Neural progenitor cell (in vitro differentiated cells): Measurements from ENCODE around the gene ZNF625. TPM values are rescaled to one million over a fixed set of nuclear protein-coding genes. Genes with fewer than 3 reads are reported as not detected.
A peak's percentile ranks its signal among the peaks of the same experiment; 100 is the strongest.

Experiments used
- DNase-seq: peaks from one replicate; pipeline ENCODE4 v3.0.0-alpha.2; 2016; ENCODE audit warnings: low spot score
- H2AFZ ChIP-seq: fragments of 200-600 bp; sonication (generic); replicated peaks from 2 replicates; pipeline ENCODE4 v1.6.1; 2016; ENCODE audit warnings: antibody characterized with exemption
- H3F3A ChIP-seq: fragments of 200-600 bp; sonication (generic); 2 replicates; pipeline ENCODE4 v1.6.1; 2016; ENCODE audit warnings: antibody characterized with exemption, low read depth
- H3K27ac ChIP-seq: fragments of 200-600 bp; sonication (generic); 2 replicates; pipeline ENCODE4 v1.5.1; 2016; ENCODE audit warnings: mild to moderate bottlenecking
- H3K27me3 ChIP-seq: fragments of 200-600 bp; sonication (generic); 2 replicates; pipeline ENCODE4 v1.6.1; 2016; ENCODE audit warnings: mild to moderate bottlenecking, moderate library complexity
- H3K36me3 ChIP-seq: fragments of 200-600 bp; sonication (generic); 2 replicates; pipeline ENCODE4 v1.5.1; 2016
- H3K4me1 ChIP-seq: fragments of 200-600 bp; sonication (generic); 2 replicates; pipeline ENCODE4 v1.6.1; 2016; ENCODE audit warnings: mixed run types
- H3K4me2 ChIP-seq: fragments of 200-600 bp; sonication (generic); 2 replicates; pipeline ENCODE4 v1.6.1; 2016
- H3K4me3 ChIP-seq: fragments of 200-600 bp; sonication (generic); 2 replicates; pipeline ENCODE4 v1.5.1; 2016
- H3K79me2 ChIP-seq: fragments of 200-600 bp; sonication (generic); 2 replicates; pipeline ENCODE4 v1.6.1; 2016; ENCODE audit warnings: low read depth
- H3K9ac ChIP-seq: fragments of 200-600 bp; sonication (generic); 2 replicates; pipeline ENCODE4 v1.6.1; 2016
- H3K9me3 ChIP-seq: fragments of 200-600 bp; sonication (generic); 2 replicates; pipeline ENCODE4 v1.5.1; 2016; ENCODE audit warnings: low read depth
- H4K20me1 ChIP-seq: fragments of 200-600 bp; sonication (generic); 2 replicates; pipeline ENCODE4 v1.6.1; 2016; ENCODE audit warnings: low read depth
- H3K27ac Mint-ChIP-seq: 3 replicates; pipeline ENCODE4 v1.8.0; 2021; ENCODE audit warnings: mixed read lengths
- H3K27me3 Mint-ChIP-seq: 2 replicates; pipeline ENCODE4 v1.8.0; 2022; ENCODE audit warnings: low read depth, mild to moderate bottlenecking, inconsistent platforms, moderate library complexity, mixed read lengths; ENCODE audit not compliant: insufficient read depth
- H3K36me3 Mint-ChIP-seq: 3 replicates; pipeline ENCODE4 v1.8.0; 2021; ENCODE audit warnings: mixed read lengths
- H3K4me1 Mint-ChIP-seq: 3 replicates; pipeline ENCODE4 v1.8.0; 2021; ENCODE audit warnings: mixed read lengths
- H3K4me3 Mint-ChIP-seq: 3 replicates; pipeline ENCODE4 v1.8.0; 2021; ENCODE audit warnings: mild to moderate bottlenecking, moderate library complexity, mixed read lengths
- H3K9me3 Mint-ChIP-seq: 3 replicates; pipeline ENCODE4 v1.8.0; 2020; ENCODE audit warnings: mixed read lengths
- EZH2 ChIP-seq: fragments of 200-600 bp; sonication (generic); IDR thresholded peaks from 2 replicates; pipeline ENCODE4 v1.6.1; 2017; ENCODE audit warnings: antibody characterized with exemption, mild to moderate bottlenecking, moderate library complexity
- EZH2phosphoT487 ChIP-seq: fragments of 200-600 bp; sonication (generic); IDR thresholded peaks from 2 replicates; pipeline ENCODE4 v1.6.1; 2017; ENCODE audit warnings: antibody characterized with exemption
- total RNA-seq: library from RNA; depleted of rRNA; stranded (reverse); fragments of >200 nt; gene quantifications from 2 replicates; pipeline ENCODE4 v1.2.3, GENCODE V29; 2015; ENCODE audit warnings: low replicate concordance
- TF ChIP-seq, protein P1 (sequence below): fragments of 200-600 bp; sonication (generic); IDR thresholded peaks from 2 replicates; pipeline ENCODE4 v1.5.1; 2017; ENCODE audit warnings: antibody characterized with exemption, mild to moderate bottlenecking

Gene ZNF625
- total RNA-seq, 1 donor from 2014 or later = 39.8 TPM

DNA sequence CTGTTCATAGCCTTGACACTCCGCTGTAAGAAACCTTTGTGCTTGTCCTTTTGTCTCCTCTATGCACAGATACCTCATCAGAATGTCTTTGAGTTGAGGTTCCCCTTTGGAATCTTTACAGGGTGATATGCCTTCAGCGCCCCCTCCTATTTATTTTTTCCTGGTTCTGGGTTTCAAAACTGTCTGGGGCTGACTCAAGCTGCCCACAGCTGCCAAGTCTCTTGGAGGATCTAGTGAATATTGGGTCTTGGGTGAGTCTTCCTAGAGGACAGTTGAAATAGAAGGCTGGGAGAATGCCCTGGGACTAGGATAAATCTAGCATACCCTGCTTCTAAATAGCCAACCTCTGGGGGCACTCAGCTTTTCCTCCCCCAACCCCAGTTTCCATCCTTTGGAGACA lies 7.3 kb upstream of the ZNF625 start:
- Histone ChIP-seq H3K4me1 (peaks cover 5% of the 10 kb centered on the region), H3K9me3 (no peaks in the 10 kb centered on the region), H2AFZ (no peak overlapping the region), H3K79me2 (peaks cover 57% of the 10 kb centered on the region), H3F3A (peaks cover 5% of the 10 kb centered on the region), H4K20me1 (peaks cover 8% of the 10 kb centered on the region), H3K4me3 (peak overlapping the region; percentile 85), H3K27me3 (no peaks in the 10 kb centered on the region), H3K9ac (peak overlapping the region; percentile 92), H3K36me3 (no peaks in the 10 kb centered on the region), H3K27ac (no peak overlapping the region), H3K4me2 (peak overlapping the region; percentile 95)
- peak; percentile 24 for DNase-seq
- H3K36me3 Mint-ChIP-seq = peaks cover 36% of the 10 kb centered on the region
- peaks cover 39% of the 10 kb centered on the region for H3K9me3 Mint-ChIP-seq
- peak overlapping the region; percentile 72 for H3K27ac Mint-ChIP-seq
- H3K27me3 Mint-ChIP-seq = peaks cover 3% of the 10 kb centered on the region
- H3K4me1 Mint-ChIP-seq = peaks cover 11% of the 10 kb centered on the region
- H3K4me3 Mint-ChIP-seq = peak overlapping the region; percentile 93
- TF ChIP-seq EZH2phosphoT487 (no peak), EZH2 (no peak)
- TF ChIP-seq, protein P1, sequence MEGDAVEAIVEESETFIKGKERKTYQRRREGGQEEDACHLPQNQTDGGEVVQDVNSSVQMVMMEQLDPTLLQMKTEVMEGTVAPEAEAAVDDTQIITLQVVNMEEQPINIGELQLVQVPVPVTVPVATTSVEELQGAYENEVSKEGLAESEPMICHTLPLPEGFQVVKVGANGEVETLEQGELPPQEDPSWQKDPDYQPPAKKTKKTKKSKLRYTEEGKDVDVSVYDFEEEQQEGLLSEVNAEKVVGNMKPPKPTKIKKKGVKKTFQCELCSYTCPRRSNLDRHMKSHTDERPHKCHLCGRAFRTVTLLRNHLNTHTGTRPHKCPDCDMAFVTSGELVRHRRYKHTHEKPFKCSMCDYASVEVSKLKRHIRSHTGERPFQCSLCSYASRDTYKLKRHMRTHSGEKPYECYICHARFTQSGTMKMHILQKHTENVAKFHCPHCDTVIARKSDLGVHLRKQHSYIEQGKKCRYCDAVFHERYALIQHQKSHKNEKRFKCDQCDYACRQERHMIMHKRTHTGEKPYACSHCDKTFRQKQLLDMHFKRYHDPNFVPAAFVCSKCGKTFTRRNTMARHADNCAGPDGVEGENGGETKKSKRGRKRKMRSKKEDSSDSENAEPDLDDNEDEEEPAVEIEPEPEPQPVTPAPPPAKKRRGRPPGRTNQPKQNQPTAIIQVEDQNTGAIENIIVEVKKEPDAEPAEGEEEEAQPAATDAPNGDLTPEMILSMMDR = no peak

DNA sequence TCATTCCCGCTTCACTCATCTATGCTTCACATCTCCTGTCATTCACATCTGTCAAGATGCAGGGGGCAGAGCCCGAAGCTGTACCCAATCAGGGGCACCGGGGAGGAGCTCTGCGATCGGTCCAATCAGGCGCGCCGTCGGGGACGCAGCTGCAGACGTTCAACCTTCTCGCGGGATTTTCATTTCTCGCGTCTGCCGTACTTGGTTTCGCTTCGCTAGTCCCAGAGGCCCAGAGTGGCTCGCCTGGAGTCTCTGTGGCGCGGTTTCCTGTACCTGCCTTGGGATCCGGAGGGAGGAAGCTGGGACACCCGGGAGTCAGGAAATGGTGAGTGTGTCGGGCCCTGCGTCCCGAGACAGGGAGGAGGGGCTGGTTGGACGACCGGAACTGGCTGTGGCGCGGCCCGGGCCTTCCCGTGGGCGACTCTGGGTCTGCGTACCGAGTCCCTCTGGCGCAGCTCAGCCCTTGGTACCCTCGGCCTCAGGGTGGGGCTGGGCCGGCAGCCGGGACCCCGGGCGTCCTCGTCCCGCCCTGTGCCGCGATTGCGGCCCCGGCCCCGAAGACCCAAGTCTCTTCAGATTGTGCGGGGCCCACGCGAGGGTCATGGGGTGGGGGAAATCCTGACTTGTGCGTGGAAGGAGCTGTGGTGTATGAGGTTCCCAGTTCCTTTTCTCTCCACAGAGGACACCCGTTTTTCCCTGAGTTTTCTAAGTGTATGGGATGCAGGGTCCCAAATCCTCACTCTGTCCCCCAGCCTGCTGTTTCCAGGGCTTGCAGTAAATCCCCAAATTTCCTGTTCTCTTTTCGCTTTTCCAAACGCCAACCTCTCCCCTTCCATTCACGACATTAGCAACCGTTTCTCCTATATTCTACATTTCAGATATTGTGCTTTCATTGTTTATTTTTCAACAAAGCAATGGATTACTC lies 6.6 kb upstream of the ZNF625 start, which contains the start of gene ZNF136:
Gene ZNF136 (plus strand): TSS at position 215 of the 925 bp plus-strand sequence. CDS start 108 bp downstream, at position 323.
- H3K4me1 Mint-ChIP-seq = peaks cover 11% of the 10 kb centered on the region
- Histone ChIP-seq H4K20me1 (peaks cover 8% of the 10 kb centered on the region), H3K27ac (peak within 1 kb of the TSS; percentile 73), H3K79me2 (peaks cover 50% of the 10 kb centered on the region), H3K4me2 (peak within 1 kb of the TSS; percentile 95), H2AFZ (peak within 1 kb of the TSS; percentile 54), H3K4me3 (peak within 1 kb of the TSS; percentile 85), H3K9me3 (no peaks in the 10 kb centered on the region), H3K4me1 (peaks cover 5% of the 10 kb centered on the region), H3F3A (peaks cover 5% of the 10 kb centered on the region), H3K36me3 (no peaks in the 10 kb centered on the region), H3K27me3 (no peaks in the 10 kb centered on the region), H3K9ac (peak within 1 kb of the TSS; percentile 92)
- peak; percentile 97 for DNase-seq
- TF ChIP-seq, protein P1 = no peak
- TF ChIP-seq EZH2phosphoT487 (no peak), EZH2 (no peak)
- H3K36me3 Mint-ChIP-seq = peaks cover 29% of the 10 kb centered on the region
- peaks cover 35% of the 10 kb centered on the region for H3K9me3 Mint-ChIP-seq
- peak within 1 kb of the TSS; percentile 93 for H3K4me3 Mint-ChIP-seq
- H3K27ac Mint-ChIP-seq = peak within 1 kb of the TSS; percentile 98
- peaks cover 3% of the 10 kb centered on the region for H3K27me3 Mint-ChIP-seq

DNA sequence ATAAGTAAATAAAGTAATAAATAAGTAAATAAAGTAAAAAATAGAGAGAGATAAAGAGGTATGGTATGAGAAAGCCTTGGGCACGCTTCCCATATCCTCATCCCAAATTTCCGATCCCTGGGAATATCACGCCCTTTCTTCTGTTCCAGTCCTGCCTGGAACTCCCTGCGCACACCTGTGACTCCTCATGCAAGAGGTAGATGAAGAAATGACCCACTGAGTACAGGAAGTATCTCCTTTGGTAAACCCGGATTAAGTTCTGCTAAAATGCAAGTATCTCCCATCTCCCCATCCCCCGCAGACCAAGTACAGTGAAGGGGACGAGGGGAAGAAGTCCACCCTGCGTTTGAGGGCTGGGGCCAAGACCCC lies 6.0 kb upstream of the ZNF625 start:
- H3K27me3 ChIP-seq = no peaks in the 10 kb centered on the region
- Mint-ChIP-seq H3K9me3 (peaks cover 32% of the 10 kb centered on the region), H3K27ac (no peak overlapping the region), H3K4me3 (peak overlapping the region; percentile 93), H3K27me3 (peaks cover 3% of the 10 kb centered on the region), H3K36me3 (peaks cover 25% of the 10 kb centered on the region), H3K4me1 (peaks cover 11% of the 10 kb centered on the region)
- peak overlapping the region; percentile 95 for H3K4me2 ChIP-seq
- peaks cover 5% of the 10 kb centered on the region for H3F3A ChIP-seq
- H3K4me3 ChIP-seq = peak overlapping the region; percentile 85
- H4K20me1 ChIP-seq = peaks cover 8% of the 10 kb centered on the region
- H3K27ac ChIP-seq = no peak overlapping the region
- H3K9ac ChIP-seq = no peak overlapping the region
- TF ChIP-seq EZH2 = no peak
- no peak for TF ChIP-seq EZH2phosphoT487
- TF ChIP-seq, protein P1 = no peak
- peak overlapping the region; percentile 54 for H2AFZ ChIP-seq
- H3K79me2 ChIP-seq = peaks cover 44% of the 10 kb centered on the region
- DNase-seq = no peak
- no peaks in the 10 kb centered on the region for H3K36me3 ChIP-seq
- H3K9me3 ChIP-seq = no peaks in the 10 kb centered on the region
- peaks cover 5% of the 10 kb centered on the region for H3K4me1 ChIP-seq
